Effector memory CD4-positive, alpha-beta T cell (primary cell): ENCODE data around the gene ZNF354C.

Source experiments
- DNase-seq, 3 donors: peaks; one replicate each; pipeline ENCODE4 v3.0.0-alpha.2; 2020
- H3K27ac ChIP-seq: 2 replicates; pipeline ENCODE4 v1.7.0; 2013; ENCODE audit warnings: mild to moderate bottlenecking, low read length, moderate library complexity; ENCODE audit not compliant: insufficient read depth, poor library complexity, severe bottlenecking
- H3K27me3 ChIP-seq: replicated peaks from 2 replicates; pipeline ENCODE4 v1.7.0; 2013; ENCODE audit warnings: mild to moderate bottlenecking, low read length; ENCODE audit not compliant: insufficient read depth, control insufficient read depth, poor library complexity, severe bottlenecking
- H3K36me3 ChIP-seq: 2 replicates; pipeline ENCODE4 v1.7.0; 2013; ENCODE audit warnings: mild to moderate bottlenecking, low read length, moderate library complexity; ENCODE audit not compliant: control insufficient read depth, insufficient read depth
- H3K4me1 ChIP-seq: 2 replicates; pipeline ENCODE4 v1.7.0; 2013; ENCODE audit warnings: low read length, mild to moderate bottlenecking; ENCODE audit not compliant: control insufficient read depth, insufficient read depth, poor library complexity, severe bottlenecking
- H3K4me3 ChIP-seq: 2 replicates; pipeline ENCODE4 v1.7.0; 2013; ENCODE audit warnings: low read length, low read depth, mild to moderate bottlenecking; ENCODE audit not compliant: insufficient read depth, poor library complexity, severe bottlenecking
- H3K9me3 ChIP-seq: 2 replicates; pipeline ENCODE4 v1.7.0; 2013; ENCODE audit warnings: mild to moderate bottlenecking, low read length, moderate library complexity; ENCODE audit not compliant: control insufficient read depth

Gene ZNF354C

DNA sequence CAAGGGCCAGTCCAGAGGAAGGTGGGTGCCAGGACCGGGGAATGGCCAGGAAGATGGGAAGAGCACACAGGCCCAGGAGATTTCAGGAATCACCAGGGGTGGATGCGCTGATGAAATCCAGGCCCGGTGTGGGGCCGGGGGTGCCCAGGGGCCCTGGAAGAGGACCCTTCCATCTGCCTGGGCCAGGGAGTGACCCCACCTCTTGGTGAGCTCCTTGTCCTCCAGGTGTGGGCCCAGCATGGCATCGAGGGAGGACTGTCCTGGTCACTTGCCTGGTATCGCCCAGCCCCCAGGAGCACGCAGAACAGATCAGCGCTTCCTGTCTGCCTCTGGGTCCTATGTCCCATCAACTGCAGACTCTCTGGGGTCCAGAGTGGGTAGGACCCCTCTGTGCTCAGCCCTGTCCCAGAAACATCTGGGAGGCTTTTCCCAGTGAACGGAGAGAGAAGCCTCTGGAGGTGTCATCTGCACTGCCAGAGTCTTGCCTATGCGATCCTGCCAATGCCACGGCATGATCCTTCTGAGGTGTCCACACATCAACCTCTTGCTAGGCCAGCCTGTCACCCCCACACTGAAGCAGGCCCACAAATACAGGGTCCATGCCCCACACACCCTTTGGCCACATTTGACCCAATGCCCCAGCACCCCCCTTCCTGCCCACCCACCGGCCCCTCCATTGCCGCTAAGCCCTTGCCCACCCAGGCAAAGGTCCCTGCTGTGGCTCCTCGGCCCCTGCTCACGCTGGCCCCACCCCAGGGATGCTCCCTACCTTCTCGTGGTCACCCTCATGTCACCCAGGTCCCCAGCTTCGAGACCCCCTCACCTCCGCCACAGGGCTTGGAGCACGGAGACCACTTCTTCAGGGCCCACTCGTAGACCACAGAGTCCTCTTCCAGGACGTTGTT, 67.2 kb downstream of the ZNF354C start:
- Histone ChIP-seq H3K4me1 (no peaks in the 10 kb centered on the region), H3K9me3 (no peaks in the 10 kb centered on the region), H3K36me3 (no peaks in the 10 kb centered on the region), H3K4me3 (no peak overlapping the region), H3K27ac (no peak overlapping the region), H3K27me3 (no peaks in the 10 kb centered on the region)
- DNase-seq, result no peak

DNA sequence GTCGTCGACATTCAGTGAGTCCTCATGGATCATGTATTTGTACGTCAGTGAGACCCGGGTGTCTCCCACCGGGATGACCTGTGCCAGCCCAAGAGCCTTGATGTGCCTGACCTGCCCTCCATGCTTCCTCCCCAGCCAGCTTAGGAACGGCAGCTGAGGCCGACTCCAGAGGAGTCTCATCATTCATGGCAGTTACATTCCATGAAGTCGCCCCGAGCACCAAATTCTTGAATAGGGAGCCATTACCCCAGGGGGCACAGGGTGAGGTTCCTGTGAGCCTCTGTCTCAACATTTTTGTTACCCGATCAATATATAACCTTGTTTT, 67.8 kb downstream of the ZNF354C start:
- H3K4me1 ChIP-seq, result no peaks in the 10 kb centered on the region
- no peaks in the 10 kb centered on the region for H3K36me3 ChIP-seq
- no peak overlapping the region for H3K4me3 ChIP-seq
- no peak overlapping the region for H3K27ac ChIP-seq
- no peaks in the 10 kb centered on the region for H3K9me3 ChIP-seq
- no peaks in the 10 kb centered on the region for H3K27me3 ChIP-seq
- no peak for DNase-seq

DNA sequence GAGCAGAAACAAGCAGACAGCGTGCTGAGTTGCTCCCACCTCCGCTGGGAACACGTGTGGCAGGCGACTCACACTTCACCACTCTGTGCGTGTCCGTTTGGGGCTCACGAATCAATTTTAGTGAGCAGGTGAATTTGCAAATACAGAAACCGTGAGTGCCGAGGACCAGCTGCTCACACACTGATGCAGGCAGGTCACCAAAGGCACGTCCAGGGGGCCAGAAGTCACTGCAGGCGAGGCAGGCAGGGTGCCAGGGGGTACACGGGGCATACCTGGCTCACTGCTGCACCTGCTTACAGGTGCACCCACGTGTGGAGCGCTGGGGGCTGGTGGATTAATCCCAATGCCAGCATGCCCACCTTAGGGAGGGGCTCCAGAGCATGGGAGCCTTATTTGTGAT, 68.8 kb downstream of the ZNF354C start:
- Histone ChIP-seq H3K27ac (no peak overlapping the region), H3K4me3 (no peak overlapping the region), H3K4me1 (no peaks in the 10 kb centered on the region), H3K36me3 (no peaks in the 10 kb centered on the region), H3K27me3 (no peaks in the 10 kb centered on the region), H3K9me3 (no peaks in the 10 kb centered on the region)
- DNase-seq, result no peak

DNA sequence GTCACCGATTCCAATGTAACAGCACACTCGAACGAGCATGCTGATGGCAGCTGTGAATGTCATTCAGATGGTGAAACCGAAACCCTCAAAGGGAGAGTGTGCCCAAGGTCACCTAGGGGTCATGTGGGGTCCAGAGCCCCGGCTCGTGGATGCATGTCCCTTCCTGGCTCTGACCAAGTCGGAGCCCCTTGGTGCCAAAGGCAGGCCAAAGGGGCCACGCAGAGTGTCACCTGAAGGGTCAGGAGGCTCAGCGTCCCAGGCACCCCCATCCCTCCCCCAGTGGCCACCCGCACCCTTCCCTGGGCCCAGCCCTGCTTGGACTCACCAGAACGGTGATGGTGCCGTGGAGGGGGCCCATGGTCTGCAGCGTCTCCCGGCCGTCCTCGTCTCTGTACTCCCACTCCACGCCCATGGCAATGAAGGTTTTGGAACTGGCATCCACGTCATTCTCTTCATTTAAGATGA, 69.5 kb downstream of the ZNF354C start:
- no peaks in the 10 kb centered on the region for H3K27me3 ChIP-seq
- DNase-seq, result no peak
- H3K9me3 ChIP-seq, result no peaks in the 10 kb centered on the region
- no peak overlapping the region for H3K27ac ChIP-seq
- no peaks in the 10 kb centered on the region for H3K4me1 ChIP-seq
- no peaks in the 10 kb centered on the region for H3K36me3 ChIP-seq
- no peak overlapping the region for H3K4me3 ChIP-seq

DNA sequence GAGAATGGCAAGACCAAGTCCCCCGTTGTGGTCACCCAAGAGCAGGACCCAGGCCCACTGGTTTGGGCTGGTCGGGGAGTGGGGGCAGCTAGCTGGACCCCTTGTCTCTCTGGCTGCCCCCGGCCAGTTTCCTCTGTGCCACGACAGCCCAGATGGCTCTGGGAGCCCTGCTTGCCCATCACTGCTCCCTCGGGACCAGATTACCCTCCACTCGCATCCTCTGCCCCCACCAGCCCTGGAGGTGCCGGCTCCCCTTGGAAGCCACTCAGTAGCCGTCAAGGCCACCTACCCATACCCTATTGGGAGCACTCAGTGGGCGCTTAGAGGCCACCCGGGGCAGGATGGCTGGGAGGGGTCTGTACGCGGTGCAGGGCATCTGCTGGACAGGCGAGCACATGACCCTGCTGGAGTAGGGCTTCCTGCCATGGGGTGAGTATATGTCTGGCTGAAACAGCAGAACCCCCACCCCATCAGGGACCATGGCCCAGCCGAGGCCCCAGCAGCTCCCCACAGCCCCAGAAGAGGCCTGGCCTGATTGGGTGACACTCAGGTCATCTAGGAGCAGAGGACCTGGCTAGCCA, 70.0 kb downstream of the ZNF354C start:
- H3K27me3 ChIP-seq, result no peaks in the 10 kb centered on the region
- H3K4me1 ChIP-seq, result no peaks in the 10 kb centered on the region
- H3K27ac ChIP-seq, result no peak overlapping the region
- no peak for DNase-seq
- H3K4me3 ChIP-seq, result no peak overlapping the region
- H3K36me3 ChIP-seq, result no peaks in the 10 kb centered on the region
- H3K9me3 ChIP-seq, result no peaks in the 10 kb centered on the region

DNA sequence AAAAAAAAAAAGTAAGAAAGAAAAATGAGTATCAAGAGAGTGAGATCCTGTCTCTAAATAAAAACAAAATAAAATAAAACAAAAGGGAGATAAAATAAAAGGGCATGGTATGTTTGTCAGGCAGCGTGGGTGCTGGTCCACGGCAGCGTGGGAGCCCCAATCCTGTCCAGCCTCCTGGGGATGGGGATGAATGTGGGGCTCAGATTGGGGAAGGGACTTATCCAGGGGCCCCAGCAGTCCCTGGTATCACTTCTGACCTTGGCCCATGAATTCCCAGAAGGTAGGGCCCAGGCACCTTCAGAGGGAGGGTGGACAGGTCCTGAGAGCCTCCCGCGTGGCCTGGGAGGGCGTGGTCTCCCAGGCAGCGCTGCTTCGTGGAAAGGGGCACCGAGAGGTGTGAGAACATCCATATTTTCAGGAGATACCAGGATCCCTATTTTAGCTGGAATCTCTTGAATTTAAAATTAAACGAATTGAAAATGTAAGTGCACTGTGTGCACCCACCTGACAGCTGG, 71.2 kb downstream of the ZNF354C start:
- Histone ChIP-seq H3K27ac (no peak overlapping the region), H3K27me3 (no peaks in the 10 kb centered on the region), H3K36me3 (no peaks in the 10 kb centered on the region), H3K9me3 (no peaks in the 10 kb centered on the region), H3K4me3 (no peak overlapping the region), H3K4me1 (no peaks in the 10 kb centered on the region)
- no peak for DNase-seq

DNA sequence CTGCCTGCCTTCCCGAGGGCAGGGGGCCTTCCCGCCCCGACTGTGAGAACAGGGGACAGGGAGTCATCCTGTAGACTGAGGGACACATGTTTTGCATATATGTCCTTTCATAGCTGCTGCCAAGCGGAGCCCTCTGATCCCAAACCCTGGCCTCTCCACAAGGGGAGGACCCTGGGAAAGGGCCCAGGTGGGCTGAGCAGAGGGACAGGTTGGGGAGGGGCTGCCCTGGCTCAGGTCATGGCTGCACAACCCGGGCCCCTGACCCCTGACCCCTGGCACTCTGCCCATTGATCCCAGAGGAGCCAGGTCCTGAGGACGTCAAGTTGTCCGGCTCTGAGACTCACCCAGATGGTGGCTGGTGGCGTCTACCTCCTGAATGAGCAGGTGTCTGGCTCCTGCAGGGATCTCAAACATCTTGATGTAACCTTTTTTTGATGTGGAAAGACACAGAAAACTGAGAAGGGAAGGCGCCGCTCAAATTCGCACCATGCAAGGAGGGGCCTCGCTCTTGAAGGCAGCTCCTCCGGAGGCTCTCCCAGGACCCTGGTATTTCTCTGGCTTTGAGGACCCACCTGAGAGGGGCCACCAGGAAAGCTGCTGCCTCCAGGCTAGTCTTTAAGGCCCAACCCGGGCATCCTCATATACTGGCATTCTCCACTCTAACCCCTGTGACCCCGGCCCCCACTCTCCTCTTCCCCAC, 71.9 kb downstream of the ZNF354C start:
- Histone ChIP-seq H3K9me3 (no peaks in the 10 kb centered on the region), H3K4me3 (no peak overlapping the region), H3K4me1 (no peaks in the 10 kb centered on the region), H3K27ac (no peak overlapping the region), H3K27me3 (no peaks in the 10 kb centered on the region), H3K36me3 (no peaks in the 10 kb centered on the region)
- DNase-seq, result no peak

DNA sequence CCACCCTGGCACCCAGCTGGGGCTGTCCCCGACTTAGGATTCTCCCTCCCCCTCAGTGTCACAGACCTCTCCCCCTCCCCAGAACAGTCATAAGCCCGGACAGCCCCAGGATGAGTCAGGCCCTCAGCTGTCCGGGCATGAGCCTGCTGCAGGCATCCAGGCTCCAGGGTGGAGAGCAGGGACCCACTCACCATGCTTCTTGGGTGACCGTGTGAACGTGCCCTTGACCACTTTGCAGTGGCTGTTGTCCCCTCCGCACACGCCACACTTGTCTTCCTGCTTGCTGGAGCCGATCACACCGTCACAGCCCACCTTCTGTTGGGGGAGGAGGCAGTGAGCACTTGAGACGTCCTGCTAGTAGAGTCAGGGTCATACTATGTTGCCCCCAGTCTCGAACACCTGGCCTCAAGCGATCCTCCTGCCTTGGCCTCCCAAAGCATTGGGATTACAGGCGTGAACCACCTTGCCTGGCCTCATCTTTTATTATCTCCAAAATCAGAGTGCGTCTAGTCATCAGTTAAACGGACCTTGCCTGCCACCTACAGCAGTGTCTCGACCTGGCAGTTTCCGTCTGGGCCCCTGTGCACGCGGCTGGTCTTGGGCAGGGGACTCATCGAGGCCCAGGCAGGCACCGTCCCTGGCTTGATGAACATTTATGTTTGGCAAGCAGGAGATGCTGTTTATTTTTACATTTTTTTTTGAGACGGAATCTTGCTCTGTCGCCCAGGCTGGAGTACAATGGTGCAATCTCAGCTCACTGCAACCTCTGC, 72.6 kb downstream of the ZNF354C start:
- no peaks in the 10 kb centered on the region for H3K4me1 ChIP-seq
- no peaks in the 10 kb centered on the region for H3K9me3 ChIP-seq
- no peak overlapping the region for H3K4me3 ChIP-seq
- DNase-seq, result no peak
- no peaks in the 10 kb centered on the region for H3K27me3 ChIP-seq
- no peaks in the 10 kb centered on the region for H3K36me3 ChIP-seq
- no peak overlapping the region for H3K27ac ChIP-seq
